Measurements from ENCODE around the gene BSN.

- no peak for TF ChIP-seq CTCF (conservative IDR thresholded peaks at IDR 0.05 in 1 of 2, IDR thresholded peaks at IDR 0.05 in 1 of 2; ENCODE audit: low read depth in 1 of 2, low read length in 2 of 2)
- TF ChIP-seq EZH2 (IDR thresholded peaks at IDR 0.05; ENCODE audit: low read length, missing control alignments) = no peak
Observed at GRCh38 chr3:49535971-49536874, 18.1 kb upstream of the BSN start.

Measured in fibroblast of lung (primary cell).